NCI-H2171 (cell line): ENCODE data around the gene LSM12.
A peak's percentile ranks its signal among the peaks of the same experiment; 100 is the strongest.
"Not testable (repeated sequence)": the region's sequence is repeated elsewhere in the genome, so short reads cannot be mapped to it uniquely, and the experiment has no call there.

Experiments used
- DNase-seq: peaks from one replicate; lab custom pipeline; 2025; lab: John Stamatoyannopoulos, UW

Gene LSM12

GRCh38 chr17:44066204-44066930 lies at the start of gene LSM12:
TSS of gene LSM12 (minus strand) at chr17:44066671. CDS start at chr17:44066587, 84 bp downstream.
- peak; percentile 86 for DNase-seq

- no peak for DNase-seq
These were observed 49.3 kb upstream of the LSM12 start for GRCh38 chr17:44115585-44116415.

- no peak for DNase-seq
These were observed 47.7 kb upstream of the LSM12 start for GRCh38 chr17:44113868-44114840.

GRCh38 chr17:44113382-44113781 lies 46.9 kb upstream of the LSM12 start:
- no peak for DNase-seq

GRCh38 chr17:44112284-44113280 lies 46.1 kb upstream of the LSM12 start:
- no peak for DNase-seq

GRCh38 chr17:44111777-44112176 lies 45.3 kb upstream of the LSM12 start:
- no peak for DNase-seq

GRCh38 chr17:44110823-44111633 lies 44.6 kb upstream of the LSM12 start:
- DNase-seq = peak; percentile 90

- DNase-seq = no peak
These were observed 43.7 kb upstream of the LSM12 start for GRCh38 chr17:44110011-44110686.

GRCh38 chr17:44109312-44109630 lies 42.8 kb upstream of the LSM12 start:
- no peak for DNase-seq

- no peak for DNase-seq
These were observed 42.2 kb upstream of the LSM12 start for GRCh38 chr17:44108440-44109311.

GRCh38 chr17:44106801-44107200 lies 40.3 kb upstream of the LSM12 start:
- DNase-seq = no peak

- DNase-seq = no peak
These were observed 39.5 kb upstream of the LSM12 start for GRCh38 chr17:44105941-44106340.

GRCh38 chr17:44105483-44105882 lies 39.0 kb upstream of the LSM12 start:
- no peak for DNase-seq

GRCh38 chr17:44102849-44103622 lies 36.6 kb upstream of the LSM12 start:
- no peak for DNase-seq

GRCh38 chr17:44101858-44102257 lies 35.4 kb upstream of the LSM12 start:
- not testable (repeated sequence) for DNase-seq

GRCh38 chr17:44097110-44097958 lies 30.9 kb upstream of the LSM12 start:
- no peak for DNase-seq
